HepG2 (cell line): Measurements from ENCODE around the gene ABCC5. TPM values are rescaled to one million over a fixed set of nuclear protein-coding genes. Genes with fewer than 3 reads are reported as not detected.

Experiments used
- ETV5 ChIP-seq: IDR thresholded peaks from 2 replicates; pipeline ENCODE4 v1.6.1; 2018; ENCODE audit warnings: missing biosample characterization, missing genetic modification reagents, inconsistent platforms, borderline replicate concordance
- HDAC1 ChIP-seq: sonication (generic); formaldehyde crosslinking; IDR thresholded peaks from 2 replicates; pipeline ENCODE4 v1.5.1; 2020; ENCODE audit warnings: mild to moderate bottlenecking, missing genetic modification reagents
- LCORL ChIP-seq, 2 experiments: fragments of 450-650 bp in 1 of 2; sonication (generic) in 1 of 2; formaldehyde crosslinking in 1 of 2; IDR thresholded peaks; 2 replicates each; pipeline versions ENCODE4 v1.5.0 to v1.6.1; 2017 to 2020; ENCODE audit warnings: antibody characterized with exemption in 1 of 2, missing genetic modification reagents in 1 of 2
- MATR3 ChIP-seq: sonication (generic); formaldehyde crosslinking; IDR thresholded peaks from 2 replicates; pipeline ENCODE4 v1.4.0; 2020; ENCODE audit warnings: missing genetic modification reagents
- MEF2D ChIP-seq: sonication (generic); formaldehyde crosslinking; IDR thresholded peaks from 2 replicates; pipeline ENCODE4 v1.5.1; 2020; ENCODE audit warnings: mild to moderate bottlenecking, missing genetic modification reagents
- NCOA2 ChIP-seq: sonication (generic); formaldehyde crosslinking; IDR thresholded peaks from 2 replicates; pipeline ENCODE4 v1.8.0; 2022; ENCODE audit warnings: inconsistent platforms
- ZNF101 ChIP-seq: sonication (generic); formaldehyde crosslinking; IDR thresholded peaks from 2 replicates; pipeline ENCODE4 v1.4.0; 2020; ENCODE audit warnings: mild to moderate bottlenecking, low read depth, missing genetic modification reagents, borderline replicate concordance
- ZNF121 ChIP-seq: sonication (generic); formaldehyde crosslinking; IDR thresholded peaks from 2 replicates; pipeline ENCODE4 v1.5.0; 2020; ENCODE audit warnings: mild to moderate bottlenecking, missing genetic modification reagents
- ZNF296 ChIP-seq: sonication (generic); formaldehyde crosslinking; conservative IDR thresholded peaks from 2 replicates; pipeline ENCODE4 v1.5.0; 2020; ENCODE audit warnings: mild to moderate bottlenecking, missing genetic modification reagents
- ZNF329 ChIP-seq: sonication (generic); formaldehyde crosslinking; IDR thresholded peaks from 2 replicates; pipeline ENCODE4 v1.9.0; 2021; ENCODE audit warnings: low read depth, mild to moderate bottlenecking, missing genetic modification reagents
- ZNF343 ChIP-seq: sonication (generic); formaldehyde crosslinking; IDR thresholded peaks from 2 replicates; pipeline ENCODE4 v1.4.0; 2020; ENCODE audit warnings: mild to moderate bottlenecking, missing genetic modification reagents
- ZNF367 ChIP-seq: sonication (generic); formaldehyde crosslinking; IDR thresholded peaks from 2 replicates; pipeline ENCODE4 v1.4.0; 2020; ENCODE audit warnings: missing genetic modification reagents, borderline replicate concordance
- ZNF496 ChIP-seq: sonication (generic); formaldehyde crosslinking; IDR thresholded peaks from 2 replicates; pipeline ENCODE4 v1.8.1; 2023; ENCODE audit warnings: mild to moderate bottlenecking, moderate library complexity, missing genetic modification reagents; ENCODE audit not compliant: insufficient replicate concordance
- polyA plus RNA-seq, 8 experiments: library from polyadenylated mRNA; depleted of rRNA in 3 of 8; stranded (reverse) in 7 of 8; unstranded in 1 of 8; fragments of >200 nt; fragmentation: Illumina TruSeq in 4 of 8; extraction: Trizol in 4 of 8; gene quantifications; 2 replicates each; pipeline versions ENCODE4 v1.2.1 to v1.2.3, GENCODE V29; 2011 to 2016; ENCODE audit warnings: low read depth in 4 of 8, missing spikeins in 1 of 8, mixed read lengths in 1 of 8; ENCODE audit not compliant: insufficient read depth in 1 of 8
- total RNA-seq, 5 experiments: library from RNA; depleted of rRNA; stranded (reverse); fragments of >200 nt; fragmentation: Illumina TruSeq; extraction: Trizol; gene quantifications; 2 replicates each; pipeline ENCODE4 v1.2.3, GENCODE V29; 2016; ENCODE audit warnings: low read depth in 1 of 5
- TF ChIP-seq, protein P1 (sequence below): sonication (generic); formaldehyde crosslinking; IDR thresholded peaks from 2 replicates; pipeline ENCODE4 v1.5.0; 2020; ENCODE audit warnings: mild to moderate bottlenecking, missing genetic modification reagents, borderline replicate concordance
- TF ChIP-seq, protein P2 (sequence below): sonication (generic); formaldehyde crosslinking; IDR thresholded peaks from 2 replicates; pipeline ENCODE4 v1.4.0; 2020; ENCODE audit warnings: mild to moderate bottlenecking, missing genetic modification reagents
- TF ChIP-seq, protein P3 (sequence below): sonication (generic); formaldehyde crosslinking; IDR thresholded peaks from 2 replicates; pipeline ENCODE4 v1.4.0; 2020; ENCODE audit warnings: missing genetic modification reagents, borderline replicate concordance
- TF ChIP-seq, protein P4 (sequence below): sonication (generic); formaldehyde crosslinking; conservative IDR thresholded peaks from 2 replicates; pipeline ENCODE4 v1.4.0; 2020; ENCODE audit warnings: missing genetic modification reagents

Gene ABCC5
- total and polyA plus RNA-seq, 2 of the 13 experiments (the other 11 are each of a cell fraction or from before 2014, with no cell fraction given): 12.5 to 12.7 TPM

DNA sequence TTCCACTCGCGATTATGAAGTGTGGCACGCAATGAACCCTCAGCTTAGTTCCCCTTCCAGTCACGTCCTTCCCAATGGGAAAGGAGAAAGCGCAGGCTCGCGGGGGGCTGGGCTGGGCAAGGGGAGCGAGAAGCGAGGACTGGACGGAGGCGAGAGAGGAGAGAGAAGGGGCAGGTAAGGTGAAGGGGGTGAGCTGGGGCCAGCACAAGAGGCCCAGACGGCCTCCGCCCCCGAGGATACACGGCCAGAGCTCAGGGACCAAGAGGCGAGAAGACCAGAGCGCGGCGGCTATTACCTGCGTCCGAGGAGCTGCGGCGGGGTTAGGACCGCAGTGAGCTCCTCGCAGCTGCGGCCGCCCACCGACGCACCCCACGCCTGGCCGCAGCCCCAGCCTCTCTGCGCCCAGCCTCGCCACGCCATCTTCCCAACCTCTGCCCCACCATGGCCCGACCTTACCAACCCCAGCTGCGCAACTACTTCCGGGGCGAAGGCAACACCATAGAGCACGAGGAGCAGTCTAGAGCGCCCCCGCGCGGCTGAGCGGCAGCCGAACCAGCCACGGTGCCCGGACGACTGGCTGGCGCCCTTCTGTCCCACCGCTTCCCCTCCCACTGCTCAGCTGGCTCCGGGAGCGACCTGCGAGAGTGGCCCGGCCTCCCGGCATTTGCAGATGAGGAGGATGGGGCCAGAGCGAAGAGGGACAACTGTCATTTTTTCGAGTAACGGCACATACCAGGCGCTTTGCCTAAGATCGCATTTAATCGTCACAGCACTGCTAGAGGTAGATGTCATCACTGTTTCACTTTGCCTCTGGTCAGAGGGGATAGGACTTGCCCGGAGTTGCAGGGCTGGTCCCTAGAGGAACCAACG is 133.0 kb downstream of the ABCC5 start, which contains the start of gene PARL (continued):
- TF ChIP-seq, protein P1, sequence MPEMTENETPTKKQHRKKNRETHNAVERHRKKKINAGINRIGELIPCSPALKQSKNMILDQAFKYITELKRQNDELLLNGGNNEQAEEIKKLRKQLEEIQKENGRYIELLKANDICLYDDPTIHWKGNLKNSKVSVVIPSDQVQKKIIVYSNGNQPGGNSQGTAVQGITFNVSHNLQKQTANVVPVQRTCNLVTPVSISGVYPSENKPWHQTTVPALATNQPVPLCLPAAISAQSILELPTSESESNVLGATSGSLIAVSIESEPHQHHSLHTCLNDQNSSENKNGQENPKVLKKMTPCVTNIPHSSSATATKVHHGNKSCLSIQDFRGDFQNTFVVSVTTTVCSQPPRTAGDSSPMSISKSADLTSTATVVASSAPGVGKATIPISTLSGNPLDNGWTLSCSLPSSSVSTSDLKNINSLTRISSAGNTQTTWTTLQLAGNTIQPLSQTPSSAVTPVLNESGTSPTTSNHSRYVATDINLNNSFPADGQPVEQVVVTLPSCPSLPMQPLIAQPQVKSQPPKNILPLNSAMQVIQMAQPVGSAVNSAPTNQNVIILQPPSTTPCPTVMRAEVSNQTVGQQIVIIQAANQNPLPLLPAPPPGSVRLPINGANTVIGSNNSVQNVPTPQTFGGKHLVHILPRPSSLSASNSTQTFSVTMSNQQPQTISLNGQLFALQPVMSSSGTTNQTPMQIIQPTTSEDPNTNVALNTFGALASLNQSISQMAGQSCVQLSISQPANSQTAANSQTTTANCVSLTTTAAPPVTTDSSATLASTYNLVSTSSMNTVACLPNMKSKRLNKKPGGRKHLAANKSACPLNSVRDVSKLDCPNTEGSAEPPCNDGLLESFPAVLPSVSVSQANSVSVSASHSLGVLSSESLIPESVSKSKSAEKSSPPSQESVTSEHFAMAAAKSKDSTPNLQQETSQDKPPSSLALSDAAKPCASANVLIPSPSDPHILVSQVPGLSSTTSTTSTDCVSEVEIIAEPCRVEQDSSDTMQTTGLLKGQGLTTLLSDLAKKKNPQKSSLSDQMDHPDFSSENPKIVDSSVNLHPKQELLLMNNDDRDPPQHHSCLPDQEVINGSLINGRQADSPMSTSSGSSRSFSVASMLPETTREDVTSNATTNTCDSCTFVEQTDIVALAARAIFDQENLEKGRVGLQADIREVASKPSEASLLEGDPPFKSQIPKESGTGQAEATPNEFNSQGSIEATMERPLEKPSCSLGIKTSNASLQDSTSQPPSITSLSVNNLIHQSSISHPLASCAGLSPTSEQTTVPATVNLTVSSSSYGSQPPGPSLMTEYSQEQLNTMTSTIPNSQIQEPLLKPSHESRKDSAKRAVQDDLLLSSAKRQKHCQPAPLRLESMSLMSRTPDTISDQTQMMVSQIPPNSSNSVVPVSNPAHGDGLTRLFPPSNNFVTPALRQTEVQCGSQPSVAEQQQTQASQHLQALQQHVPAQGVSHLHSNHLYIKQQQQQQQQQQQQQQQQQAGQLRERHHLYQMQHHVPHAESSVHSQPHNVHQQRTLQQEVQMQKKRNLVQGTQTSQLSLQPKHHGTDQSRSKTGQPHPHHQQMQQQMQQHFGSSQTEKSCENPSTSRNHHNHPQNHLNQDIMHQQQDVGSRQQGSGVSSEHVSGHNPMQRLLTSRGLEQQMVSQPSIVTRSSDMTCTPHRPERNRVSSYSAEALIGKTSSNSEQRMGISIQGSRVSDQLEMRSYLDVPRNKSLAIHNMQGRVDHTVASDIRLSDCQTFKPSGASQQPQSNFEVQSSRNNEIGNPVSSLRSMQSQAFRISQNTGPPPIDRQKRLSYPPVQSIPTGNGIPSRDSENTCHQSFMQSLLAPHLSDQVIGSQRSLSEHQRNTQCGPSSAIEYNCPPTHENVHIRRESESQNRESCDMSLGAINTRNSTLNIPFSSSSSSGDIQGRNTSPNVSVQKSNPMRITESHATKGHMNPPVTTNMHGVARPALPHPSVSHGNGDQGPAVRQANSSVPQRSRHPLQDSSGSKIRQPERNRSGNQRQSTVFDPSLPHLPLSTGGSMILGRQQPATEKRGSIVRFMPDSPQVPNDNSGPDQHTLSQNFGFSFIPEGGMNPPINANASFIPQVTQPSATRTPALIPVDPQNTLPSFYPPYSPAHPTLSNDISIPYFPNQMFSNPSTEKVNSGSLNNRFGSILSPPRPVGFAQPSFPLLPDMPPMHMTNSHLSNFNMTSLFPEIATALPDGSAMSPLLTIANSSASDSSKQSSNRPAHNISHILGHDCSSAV: 0 out of 2 replicates have a peak, but pooled peaks have one; percentile 50
- TF ChIP-seq ZNF101 (0 out of 2 replicates have a peak, but pooled peaks have one; percentile 58), ZNF121 (CRISPR knock-in tag) (peak; percentile 87), MEF2D (peak; percentile 83; the same call in 1 of the 2 replicates), LCORL (IDR thresholded peaks at IDR 0.05) (peak; percentile 41; the same call in 1 of the 2 replicates), LCORL (CRISPR knock-in tag; IDR thresholded peaks at IDR 0.05) (peak; percentile 96), NCOA2 (peak; percentile 69; the same call in 1 of the 2 replicates), HDAC1 (CRISPR knock-in tag) (peak; percentile 98), ETV5 (CRISPR knock-in tag) (peak; percentile 78), ZNF496 (no peak), MATR3 (CRISPR knock-in tag) (no peak), ZNF329 (peak; percentile 77; the same call in 1 of the 2 replicates), ZNF296 (CRISPR knock-in tag) (0 out of 2 replicates have a peak, but pooled peaks have one; percentile 49), ZNF367 (CRISPR knock-in tag) (0 out of 2 replicates have a peak, but pooled peaks have one; percentile 61), ZNF343 (CRISPR knock-in tag) (peak; percentile 72)
- TF ChIP-seq, protein P2, sequence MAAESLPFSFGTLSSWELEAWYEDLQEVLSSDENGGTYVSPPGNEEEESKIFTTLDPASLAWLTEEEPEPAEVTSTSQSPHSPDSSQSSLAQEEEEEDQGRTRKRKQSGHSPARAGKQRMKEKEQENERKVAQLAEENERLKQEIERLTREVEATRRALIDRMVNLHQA (CRISPR knock-in tag): no peak
- TF ChIP-seq, protein P3, sequence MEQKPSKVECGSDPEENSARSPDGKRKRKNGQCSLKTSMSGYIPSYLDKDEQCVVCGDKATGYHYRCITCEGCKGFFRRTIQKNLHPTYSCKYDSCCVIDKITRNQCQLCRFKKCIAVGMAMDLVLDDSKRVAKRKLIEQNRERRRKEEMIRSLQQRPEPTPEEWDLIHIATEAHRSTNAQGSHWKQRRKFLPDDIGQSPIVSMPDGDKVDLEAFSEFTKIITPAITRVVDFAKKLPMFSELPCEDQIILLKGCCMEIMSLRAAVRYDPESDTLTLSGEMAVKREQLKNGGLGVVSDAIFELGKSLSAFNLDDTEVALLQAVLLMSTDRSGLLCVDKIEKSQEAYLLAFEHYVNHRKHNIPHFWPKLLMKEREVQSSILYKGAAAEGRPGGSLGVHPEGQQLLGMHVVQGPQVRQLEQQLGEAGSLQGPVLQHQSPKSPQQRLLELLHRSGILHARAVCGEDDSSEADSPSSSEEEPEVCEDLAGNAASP: peak; percentile 94
- TF ChIP-seq, protein P4, sequence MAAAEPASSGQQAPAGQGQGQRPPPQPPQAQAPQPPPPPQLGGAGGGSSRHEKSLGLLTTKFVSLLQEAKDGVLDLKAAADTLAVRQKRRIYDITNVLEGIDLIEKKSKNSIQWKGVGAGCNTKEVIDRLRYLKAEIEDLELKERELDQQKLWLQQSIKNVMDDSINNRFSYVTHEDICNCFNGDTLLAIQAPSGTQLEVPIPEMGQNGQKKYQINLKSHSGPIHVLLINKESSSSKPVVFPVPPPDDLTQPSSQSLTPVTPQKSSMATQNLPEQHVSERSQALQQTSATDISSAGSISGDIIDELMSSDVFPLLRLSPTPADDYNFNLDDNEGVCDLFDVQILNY (CRISPR knock-in tag): 0 out of 2 replicates have a peak, but pooled peaks have one; percentile 31
